Measurements from ENCODE around the gene NSUN5. TPM values are rescaled to one million over a fixed set of nuclear protein-coding genes. Genes with fewer than 3 reads are reported as not detected.

The NSUN5 gene
- total RNA-seq = 22.4 TPM
- long read RNA-seq, transcript NSUN5-204 (10 exons, 1,663 nt) = major isoform, 24 of 39 reads
- long read RNA-seq, partial matches to known transcripts = 3 of 39 reads
- long read RNA-seq, other reads (novel, unspliced or antisense) = 7 of 39 reads

DNA sequence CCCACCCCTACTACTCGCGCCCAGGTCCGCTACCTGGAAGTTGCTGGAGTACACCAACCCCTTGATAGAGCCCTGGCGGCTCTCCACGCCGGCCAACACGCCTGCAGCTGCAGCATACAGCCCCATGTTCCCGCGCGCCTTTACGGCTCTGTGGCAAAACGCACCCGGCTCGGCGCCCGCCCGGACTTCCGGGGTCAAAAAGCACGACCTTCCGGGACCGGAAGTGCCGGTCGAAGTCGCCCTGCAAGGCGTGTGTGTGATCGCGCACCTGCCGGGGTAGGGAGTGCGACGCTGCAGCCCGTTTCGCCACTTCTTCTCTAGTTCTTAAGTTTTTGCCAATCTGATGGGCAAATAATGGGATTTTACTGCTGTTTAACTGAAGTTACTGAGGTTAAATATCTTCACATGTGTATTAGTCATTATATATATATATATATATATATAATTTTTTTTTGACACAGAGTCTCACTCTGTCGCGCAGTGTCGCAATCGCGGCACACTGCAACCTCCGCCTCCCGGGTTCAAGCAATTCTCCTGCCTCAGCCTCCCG is at the start of gene NSUN5:
Gene NSUN5 (minus strand): TSS at position 162 of the 550 bp plus-strand sequence. CDS start 36 bp downstream, at position 126.
- TF ChIP-seq, protein P1, sequence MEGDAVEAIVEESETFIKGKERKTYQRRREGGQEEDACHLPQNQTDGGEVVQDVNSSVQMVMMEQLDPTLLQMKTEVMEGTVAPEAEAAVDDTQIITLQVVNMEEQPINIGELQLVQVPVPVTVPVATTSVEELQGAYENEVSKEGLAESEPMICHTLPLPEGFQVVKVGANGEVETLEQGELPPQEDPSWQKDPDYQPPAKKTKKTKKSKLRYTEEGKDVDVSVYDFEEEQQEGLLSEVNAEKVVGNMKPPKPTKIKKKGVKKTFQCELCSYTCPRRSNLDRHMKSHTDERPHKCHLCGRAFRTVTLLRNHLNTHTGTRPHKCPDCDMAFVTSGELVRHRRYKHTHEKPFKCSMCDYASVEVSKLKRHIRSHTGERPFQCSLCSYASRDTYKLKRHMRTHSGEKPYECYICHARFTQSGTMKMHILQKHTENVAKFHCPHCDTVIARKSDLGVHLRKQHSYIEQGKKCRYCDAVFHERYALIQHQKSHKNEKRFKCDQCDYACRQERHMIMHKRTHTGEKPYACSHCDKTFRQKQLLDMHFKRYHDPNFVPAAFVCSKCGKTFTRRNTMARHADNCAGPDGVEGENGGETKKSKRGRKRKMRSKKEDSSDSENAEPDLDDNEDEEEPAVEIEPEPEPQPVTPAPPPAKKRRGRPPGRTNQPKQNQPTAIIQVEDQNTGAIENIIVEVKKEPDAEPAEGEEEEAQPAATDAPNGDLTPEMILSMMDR (IDR thresholded peaks at IDR 0.05) = no peak
- Histone ChIP-seq H3K4me1 (peaks cover 9% of the 10 kb centered on the region), H3K9me3 (no peaks in the 10 kb centered on the region), H3K4me3 (peak within 1 kb of the TSS; percentile 79), H3K27me3 (no peaks in the 10 kb centered on the region), H3K27ac (peak within 1 kb of the TSS; percentile 51), H3K36me3 (peaks cover 13% of the 10 kb centered on the region)
- ATAC-seq (peak; percentile 97), DNase-seq (peak; percentile 97)
- intact Hi-C loops (cut with DNase I) = no loop called here

DNA sequence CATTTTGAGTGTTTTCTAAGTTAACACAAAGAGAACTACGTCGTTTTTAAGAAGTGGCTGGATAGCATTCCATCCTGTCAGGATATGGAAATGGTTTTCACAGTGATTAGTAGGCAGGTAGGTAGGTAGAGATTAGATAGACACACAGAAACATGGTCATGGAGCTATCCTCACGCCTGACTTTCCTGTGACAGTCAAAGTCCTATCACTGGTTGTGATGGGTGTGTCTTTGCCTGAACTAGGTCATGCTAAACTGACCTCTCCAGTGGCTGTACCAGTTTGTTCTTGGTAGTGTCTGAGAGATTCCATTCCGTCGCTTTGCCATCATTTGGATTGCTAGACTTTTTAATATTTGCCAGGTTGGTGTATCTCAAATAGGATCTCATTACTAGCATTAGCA is 47.5 kb upstream of the NSUN5 start:
- H3K4me3 ChIP-seq = no peak overlapping the region
- H3K36me3 ChIP-seq = no peaks in the 10 kb centered on the region
- TF ChIP-seq, protein P1 (IDR thresholded peaks at IDR 0.05) = no peak
- no peaks in the 10 kb centered on the region for H3K27me3 ChIP-seq
- H3K27ac ChIP-seq = no peak overlapping the region
- DNase-seq (no peak), ATAC-seq (no peak)
- no peaks in the 10 kb centered on the region for H3K9me3 ChIP-seq
- intact Hi-C loops (cut with DNase I) = no loop called here
- H3K4me1 ChIP-seq = peaks cover 11% of the 10 kb centered on the region

DNA sequence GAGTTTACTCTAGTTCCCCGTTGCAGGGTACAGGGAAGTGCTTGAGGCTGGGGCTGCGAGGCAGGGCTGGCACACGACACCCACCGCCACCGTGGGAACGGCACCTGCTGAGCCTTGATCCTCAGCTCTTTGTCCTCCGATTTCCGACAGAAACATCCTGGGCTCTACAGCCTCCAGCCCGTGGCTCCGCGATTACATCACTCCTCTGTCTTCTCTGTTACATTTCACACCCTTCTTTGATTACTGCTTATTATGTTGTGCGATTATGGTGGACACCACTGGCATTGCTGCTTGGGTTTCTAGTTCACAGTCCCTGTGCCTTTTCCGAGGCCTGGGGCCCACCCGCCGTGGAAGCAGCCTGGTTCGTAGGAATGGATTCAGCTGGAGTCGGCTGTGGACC is 46.2 kb upstream of the NSUN5 start:
- TF ChIP-seq, protein P1 (IDR thresholded peaks at IDR 0.05) = no peak
- Histone ChIP-seq H3K4me1 (peaks cover 11% of the 10 kb centered on the region), H3K9me3 (no peaks in the 10 kb centered on the region), H3K4me3 (no peak overlapping the region), H3K27ac (no peak overlapping the region), H3K36me3 (no peaks in the 10 kb centered on the region), H3K27me3 (no peaks in the 10 kb centered on the region)
- no peak for ATAC-seq
- no peak for DNase-seq
- intact Hi-C loops (cut with DNase I) = no loop called here

DNA sequence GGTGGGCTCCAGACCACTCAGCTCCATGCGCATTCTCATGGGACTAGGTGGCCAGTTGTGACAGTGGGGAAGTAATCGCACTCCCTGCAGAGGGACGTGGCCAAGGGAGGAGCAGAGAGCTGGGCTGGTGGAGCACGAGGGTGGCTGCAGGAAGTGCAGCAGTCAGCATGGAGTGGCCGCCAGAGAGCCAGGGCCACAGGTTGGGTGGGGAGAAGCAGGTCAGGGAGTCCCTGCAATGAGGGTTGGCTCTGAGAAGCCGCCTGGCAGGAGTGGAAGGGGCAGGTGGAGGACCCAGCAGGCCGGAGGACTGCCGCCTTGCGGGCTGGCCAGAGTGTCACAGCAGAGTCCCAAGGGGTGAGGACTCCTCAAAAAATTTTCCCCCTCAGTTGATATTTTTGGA is 45.6 kb upstream of the NSUN5 start:
- peaks cover 11% of the 10 kb centered on the region for H3K4me1 ChIP-seq
- no peaks in the 10 kb centered on the region for H3K36me3 ChIP-seq
- intact Hi-C loops (cut with DNase I) = no loop called here
- H3K4me3 ChIP-seq = no peak overlapping the region
- no peak for DNase-seq
- H3K9me3 ChIP-seq = no peaks in the 10 kb centered on the region
- no peak for ATAC-seq
- no peak overlapping the region for H3K27ac ChIP-seq
- H3K27me3 ChIP-seq = no peaks in the 10 kb centered on the region
- TF ChIP-seq, protein P1 (IDR thresholded peaks at IDR 0.05) = no peak

DNA sequence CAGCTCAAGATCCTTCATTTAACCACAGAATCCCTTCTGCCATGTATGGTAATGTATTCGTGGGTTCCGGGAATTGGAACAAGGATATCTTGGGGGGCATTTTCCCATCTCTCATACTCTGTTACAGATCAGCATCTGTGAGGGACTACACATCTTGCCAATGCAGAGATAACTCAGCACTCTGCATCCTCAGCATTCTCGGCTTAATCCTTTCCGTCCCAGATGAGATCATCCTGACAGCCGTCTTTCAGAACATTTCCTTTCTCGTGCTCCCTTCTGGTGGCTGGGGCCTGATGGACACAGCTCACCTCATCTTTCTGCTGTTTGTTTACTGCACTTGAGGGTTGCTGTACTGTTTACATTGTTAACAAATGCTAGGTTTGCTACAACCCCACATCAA is 44.6 kb upstream of the NSUN5 start:
- Histone ChIP-seq H3K27me3 (no peaks in the 10 kb centered on the region), H3K27ac (no peak overlapping the region), H3K4me3 (no peak overlapping the region), H3K36me3 (no peaks in the 10 kb centered on the region), H3K9me3 (no peaks in the 10 kb centered on the region), H3K4me1 (peaks cover 6% of the 10 kb centered on the region)
- TF ChIP-seq, protein P1 (IDR thresholded peaks at IDR 0.05) = no peak
- DNase-seq = no peak
- no peak for ATAC-seq
- intact Hi-C loops (cut with DNase I) = no loop called here

DNA sequence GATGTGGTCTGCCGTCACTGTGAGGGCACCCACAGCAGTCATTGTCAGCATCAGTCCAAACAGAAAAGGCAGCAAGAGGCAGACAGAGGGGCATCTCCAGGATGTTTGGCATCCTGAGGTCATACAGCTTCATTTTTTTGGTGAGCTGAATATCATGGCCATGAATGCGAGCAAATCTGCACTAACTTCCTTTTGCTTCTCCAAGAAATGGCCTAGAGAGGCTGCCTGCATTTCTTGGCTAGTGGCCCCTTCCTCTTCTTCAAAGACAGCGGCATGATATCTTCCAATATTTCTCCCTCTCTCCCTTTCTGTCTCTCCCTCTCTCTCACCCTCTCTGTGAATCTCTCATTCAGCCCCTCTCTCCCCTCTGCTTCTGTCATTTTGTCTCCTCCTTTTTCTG is 44.2 kb upstream of the NSUN5 start:
- intact Hi-C loops (cut with DNase I) = no loop called here
- TF ChIP-seq, protein P1 (IDR thresholded peaks at IDR 0.05) = no peak
- no peak for DNase-seq
- H3K27ac ChIP-seq = no peak overlapping the region
- peaks cover 1% of the 10 kb centered on the region for H3K4me1 ChIP-seq
- no peak for ATAC-seq
- H3K36me3 ChIP-seq = no peaks in the 10 kb centered on the region
- no peaks in the 10 kb centered on the region for H3K9me3 ChIP-seq
- H3K4me3 ChIP-seq = no peak overlapping the region
- no peaks in the 10 kb centered on the region for H3K27me3 ChIP-seq

Measured in upper lobe of right lung (tissue), 1 donor.